HG02759 (cell line): ENCODE data around the gene NAXE.
"Not testable (repeated sequence)": the region's sequence is repeated elsewhere in the genome, so short reads cannot be mapped to it uniquely, and the experiment has no call there.

ENCODE experiments used
- ATAC-seq: cut with Tn5 transposase; IDR thresholded peaks from one replicate; pipeline ENCODE4 v1.9.1; 2021; ENCODE audit warnings: mild to moderate bottlenecking, moderate library complexity; ENCODE audit not compliant: unreplicated experiment

The NAXE gene

DNA sequence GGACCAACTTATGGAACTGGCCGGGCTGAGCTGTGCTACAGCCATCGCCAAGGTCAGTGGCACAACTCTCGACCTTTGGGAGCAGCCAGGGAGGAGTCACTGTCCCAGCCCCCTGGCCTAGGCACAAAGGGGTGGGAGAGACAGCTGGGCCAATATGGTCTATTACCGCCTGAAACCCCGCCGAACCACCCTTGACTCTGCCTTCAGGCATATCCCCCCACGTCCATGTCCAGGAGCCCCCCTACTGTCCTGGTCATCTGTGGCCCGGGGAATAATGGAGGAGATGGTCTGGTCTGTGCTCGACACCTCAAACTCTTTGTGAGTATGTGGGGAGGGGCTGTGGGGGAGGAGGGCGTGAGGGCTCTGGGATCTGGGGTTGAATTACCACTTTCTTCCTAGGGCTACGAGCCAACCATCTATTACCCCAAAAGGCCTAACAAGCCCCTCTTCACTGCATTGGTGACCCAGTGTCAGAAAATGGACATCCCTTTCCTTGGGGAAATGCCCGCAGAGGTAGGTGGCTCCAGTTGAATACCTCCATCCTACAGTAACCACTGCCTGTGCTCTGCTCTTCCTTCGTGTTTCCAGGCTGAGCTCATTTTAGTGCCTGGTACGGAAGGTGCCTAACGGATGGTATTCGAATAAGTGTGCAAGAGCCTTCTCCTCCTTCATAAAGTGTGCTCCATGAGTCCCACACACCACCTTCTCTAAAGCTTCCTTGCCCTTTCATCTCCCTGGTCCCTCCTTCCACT is 758 bp downstream of the NAXE start:
- ATAC-seq = no peak

GRCh38 chr1:156592910-156593660 is 1.5 kb downstream of the NAXE start:
- no peak for ATAC-seq

GRCh38 chr1:156593661-156593989 is 2.0 kb downstream of the NAXE start:
- no peak for ATAC-seq

DNA sequence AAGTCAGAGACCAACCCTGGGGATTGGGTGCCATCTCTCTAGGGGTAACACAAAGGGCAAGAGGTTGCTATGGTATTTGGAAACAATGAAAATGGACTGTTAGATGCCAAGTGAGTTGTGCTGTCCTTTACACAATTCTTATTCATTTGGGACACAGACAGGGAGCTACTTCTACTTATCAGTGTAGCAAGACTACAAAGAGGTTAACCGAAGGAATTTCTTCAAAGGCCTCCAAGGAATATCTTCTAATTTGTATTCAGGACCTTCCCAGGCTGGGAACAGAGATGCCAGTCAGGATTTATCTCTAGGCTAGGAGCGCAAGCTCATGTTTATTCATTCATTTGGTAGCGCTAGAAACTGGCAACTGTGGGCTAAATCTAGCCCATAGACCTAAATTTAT is 2.6 kb downstream of the NAXE start:
- ATAC-seq = no peak

- no peak for ATAC-seq
Observed at GRCh38 chr1:156595016-156595415, 3.4 kb downstream of the NAXE start.

DNA sequence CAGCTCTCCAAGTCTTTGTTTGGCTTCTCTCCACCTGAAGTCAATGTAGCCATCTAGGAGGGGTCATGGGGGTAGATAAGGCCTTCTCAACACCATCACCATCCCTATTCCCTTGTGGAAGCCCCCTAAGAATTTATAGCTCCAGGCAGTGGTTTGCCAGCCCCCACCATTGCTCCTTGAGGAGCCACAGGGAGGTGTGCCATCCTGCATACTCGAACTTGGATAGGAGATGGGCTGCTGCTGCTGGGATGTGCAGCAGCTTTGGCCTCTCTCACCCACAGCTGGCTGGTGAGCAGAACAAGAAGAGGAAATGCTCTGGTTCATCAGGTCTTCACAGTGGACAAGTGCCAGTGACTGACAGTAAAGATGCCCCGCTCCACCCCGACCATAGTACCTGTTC is 4.8 kb downstream of the NAXE start:
- no peak for ATAC-seq

GRCh38 chr1:156598125-156598524 is 6.5 kb downstream of the NAXE start:
- no peak for ATAC-seq

DNA sequence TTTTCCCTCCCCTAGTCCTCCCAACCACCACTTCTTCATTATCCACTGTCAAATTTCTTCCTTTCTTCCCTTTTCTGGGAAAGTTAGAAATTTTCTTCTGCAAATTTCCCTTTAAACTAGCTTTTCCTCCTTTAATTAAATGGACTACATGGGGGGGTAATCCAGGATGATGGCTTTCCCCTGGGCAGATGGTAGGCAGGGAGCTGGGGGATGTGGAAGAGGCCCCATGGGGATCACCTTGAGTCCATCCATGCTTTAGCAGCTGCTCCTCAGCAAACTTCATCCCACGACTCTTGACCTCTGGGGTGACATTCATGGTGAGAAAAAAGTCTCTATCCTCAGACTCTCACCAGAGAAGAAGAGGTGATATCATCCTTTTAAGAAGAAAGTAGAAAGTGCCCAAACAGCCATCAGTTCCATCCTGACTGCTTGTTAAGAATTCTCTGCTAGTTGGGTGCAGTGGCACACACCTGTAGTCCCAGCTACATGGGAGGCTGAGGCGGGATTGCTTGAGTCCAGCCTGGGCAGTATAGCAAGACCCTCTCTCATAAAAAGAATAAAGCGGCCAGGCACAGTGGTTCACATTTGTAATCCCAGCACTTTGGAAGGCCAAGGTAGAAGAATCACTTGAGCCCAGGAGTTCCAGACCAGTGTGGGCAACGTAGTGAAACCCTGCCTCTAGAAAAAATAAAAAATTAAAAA is 7.3 kb downstream of the NAXE start:
- ATAC-seq = no peak

DNA sequence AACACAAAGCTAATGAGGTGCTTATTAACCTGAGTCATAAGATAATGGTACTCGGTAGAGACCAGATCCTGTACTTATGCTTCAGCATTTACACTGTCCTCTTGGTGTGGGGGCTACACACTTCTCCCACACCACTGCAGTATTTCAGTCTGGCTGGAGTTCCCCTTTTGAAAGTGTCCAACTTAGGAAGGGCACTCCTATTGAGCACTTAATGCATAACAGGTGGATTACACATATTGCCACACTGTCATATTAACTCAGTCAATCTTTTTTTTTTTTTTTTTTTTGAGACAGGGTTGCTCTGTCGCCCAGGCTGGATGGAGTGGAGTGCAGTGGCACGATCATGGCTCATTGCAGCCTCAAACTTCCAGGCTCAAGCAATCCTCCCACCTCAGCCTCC is 8.2 kb downstream of the NAXE start:
- ATAC-seq = no peak

GRCh38 chr1:156600733-156601121 is 9.2 kb downstream of the NAXE start:
- no peak for ATAC-seq

GRCh38 chr1:156601122-156601830 is 9.7 kb downstream of the NAXE start, which contains the start of gene GPATCH4:
GPATCH4 (minus strand) TSS chr1:156601479.
- peak; percentile 51 for ATAC-seq

- peak; percentile 18 for ATAC-seq
Observed at GRCh38 chr1:156601892-156602291, 10.3 kb downstream of the NAXE start.

GRCh38 chr1:156602557-156602993 is 11.0 kb downstream of the NAXE start:
- ATAC-seq = no peak

DNA sequence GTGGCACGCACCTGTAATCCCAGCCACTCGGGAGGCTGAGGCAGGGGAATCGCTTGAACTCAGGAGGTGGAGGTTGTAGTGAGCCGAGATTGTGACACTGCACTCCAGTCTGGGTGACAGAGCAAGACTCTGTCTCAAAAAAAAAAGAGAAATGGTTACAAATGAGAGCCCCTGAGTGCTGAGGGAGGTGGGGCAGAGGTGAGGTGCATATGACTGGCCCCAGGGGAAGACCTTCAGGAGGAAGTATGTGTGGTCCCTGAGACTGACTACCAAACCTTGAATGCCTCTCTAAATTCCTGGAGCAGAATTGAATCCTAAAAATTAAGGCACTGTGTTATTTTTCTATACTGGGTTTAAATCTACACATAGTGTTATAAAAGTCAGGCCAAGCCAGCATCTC is 15.8 kb downstream of the NAXE start:
- not testable (repeated sequence) for ATAC-seq

DNA sequence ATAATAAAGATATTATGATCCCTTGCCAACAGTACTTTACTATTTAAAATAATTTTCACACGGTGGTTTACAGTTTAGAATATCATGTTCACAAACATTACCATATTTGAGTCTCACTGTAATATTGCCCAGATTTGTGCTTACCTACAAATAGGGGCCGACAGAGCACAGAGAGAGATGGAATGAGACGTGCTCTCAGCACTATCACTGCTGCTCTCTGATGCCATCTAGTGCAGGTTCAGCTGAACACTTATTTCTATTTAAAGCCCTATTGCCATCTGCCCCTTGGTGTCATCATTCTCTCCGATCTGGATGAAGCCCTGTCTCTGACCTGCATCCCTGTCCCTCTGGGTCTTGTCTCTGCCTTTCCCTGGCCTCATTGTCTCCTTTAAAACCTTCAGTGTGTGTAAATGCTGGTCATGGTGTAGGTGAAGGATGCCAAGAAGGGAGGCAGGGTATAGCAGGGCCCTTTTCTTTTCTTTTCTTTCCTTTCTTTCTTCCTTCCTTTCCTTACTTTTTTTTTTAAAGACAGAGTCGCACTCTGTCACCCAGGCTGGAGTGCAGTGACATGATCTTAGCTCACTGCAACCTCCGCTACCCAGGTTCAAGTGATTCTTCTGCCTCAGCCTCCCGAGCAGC is 16.6 kb downstream of the NAXE start:
- no peak for ATAC-seq

- no peak for ATAC-seq
Observed at GRCh38 chr1:156608981-156609380, 17.4 kb downstream of the NAXE start.

DNA sequence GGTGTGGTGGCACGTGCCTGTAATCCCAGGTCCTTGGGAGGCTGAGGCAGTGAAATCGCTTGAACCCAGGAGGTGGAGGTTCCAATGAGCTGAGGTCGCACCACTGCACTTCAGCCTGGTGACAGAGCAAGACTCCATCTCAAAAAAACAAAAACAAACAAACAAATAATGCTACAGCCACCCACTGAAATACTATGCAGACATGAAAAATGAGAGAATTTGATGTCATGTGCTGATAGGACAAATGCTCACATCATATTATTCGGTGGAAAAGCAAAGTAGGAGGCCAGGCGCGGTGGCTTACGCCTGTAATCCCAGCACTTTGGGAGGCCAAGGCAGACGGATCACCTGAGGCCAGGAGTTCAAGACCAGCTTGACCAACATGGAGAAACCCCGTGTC is 18.5 kb downstream of the NAXE start:
- ATAC-seq = not testable (repeated sequence)

DNA sequence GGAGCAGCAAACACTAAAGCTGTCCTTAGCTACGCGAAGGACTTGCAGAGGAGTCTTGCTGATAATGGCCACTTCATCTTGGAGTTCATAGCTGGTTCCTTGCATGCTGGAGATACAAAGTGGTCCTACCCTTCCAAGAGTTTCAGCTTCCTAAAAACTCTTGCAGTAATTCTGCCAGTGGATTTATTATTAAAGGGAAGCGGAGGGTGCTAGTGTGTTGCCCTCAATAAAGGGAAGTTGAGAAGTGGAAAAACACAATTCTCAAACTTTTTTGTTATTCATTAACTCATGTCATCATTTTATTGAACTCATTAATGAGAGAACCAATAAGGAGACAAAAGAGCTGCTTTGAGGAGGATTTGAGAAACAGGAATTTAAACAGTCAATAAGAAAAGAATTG is 21.1 kb downstream of the NAXE start:
- ATAC-seq = no peak

DNA sequence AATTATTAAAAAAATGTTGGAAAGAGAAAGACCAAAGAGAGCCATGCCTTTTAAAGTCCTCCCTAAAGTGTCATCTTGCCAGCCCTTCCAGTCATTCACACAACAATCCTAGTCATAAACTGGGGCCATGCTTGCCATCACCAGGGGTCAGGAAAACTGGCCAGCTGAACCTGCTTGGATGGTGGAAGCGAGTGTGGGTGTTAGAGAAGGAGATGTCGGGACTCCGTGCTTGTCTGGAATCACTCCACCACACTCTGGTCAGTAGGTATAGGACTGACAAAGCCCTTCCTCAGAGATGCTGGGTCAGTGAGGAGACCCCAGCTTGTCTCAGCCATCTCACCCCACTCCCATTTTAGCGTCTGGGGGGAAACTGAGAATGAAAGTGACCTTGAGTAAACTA is 24.4 kb downstream of the NAXE start:
- ATAC-seq = no peak

- ATAC-seq = no peak
Observed at GRCh38 chr1:156616463-156616862, 24.9 kb downstream of the NAXE start.
